Body of pancreas (tissue), 4 donors: Measurements from ENCODE around the gene PTCHD4. TPM values are rescaled to one million over a fixed set of nuclear protein-coding genes. Genes with fewer than 3 reads are reported as not detected.

ENCODE experiments used
- ATAC-seq: fragments of 150-250 bp; one replicate; pipeline ENCODE4 v1.9.1; 2016
- DNase-seq, 4 donors: peaks; one replicate each; pipeline ENCODE4 v3.0.0-alpha.2; 2019
- H3K27ac ChIP-seq, 4 donors: fragments of 200-600 bp; sonication (generic); 1 replicate in 3 of 4; 2 replicates in 1 of 4; pipeline versions ENCODE4 v1.5.1 to v1.6.1; 2016 to 2019; ENCODE audit warnings: mild to moderate bottlenecking in 1 of 4, mixed read lengths in 1 of 4, moderate library complexity in 1 of 4
- H3K27me3 ChIP-seq, 2 donors: fragments of 200-600 bp; sonication (generic); one replicate each; pipeline ENCODE4 v1.6.0; 2016; ENCODE audit warnings: mild to moderate bottlenecking in 1 of 2
- H3K36me3 ChIP-seq, 2 donors: fragments of 200-600 bp; sonication (generic); replicated peaks in 1 of 2; 2 replicates each; pipeline ENCODE4 v1.5.1; 2016; ENCODE audit warnings: low read depth in 2 of 2; ENCODE audit not compliant: insufficient read depth in 1 of 2
- H3K4me1 ChIP-seq: fragments of 200-600 bp; sonication (generic); one replicate; pipeline ENCODE4 v1.6.0; 2016
- H3K4me3 ChIP-seq, 2 donors: fragments of 200-600 bp; sonication (generic); 1 replicate in 1 of 2; 2 replicates in 1 of 2; pipeline ENCODE4 v1.5.1; 2016 to 2019
- H3K9me3 ChIP-seq, 3 donors: fragments of 200-600 bp; sonication (generic); 1 replicate in 2 of 3; 2 replicates in 1 of 3; pipeline ENCODE4 v1.5.1; 2016
- POLR2A ChIP-seq, 3 donors: fragments of 450-650 bp; IDR thresholded peaks; one replicate each; pipeline ENCODE4 v1.6.1; 2016; ENCODE audit warnings: antibody characterized with exemption in 3 of 3, mild to moderate bottlenecking in 2 of 3
- WGBS, 2 donors: methylation state at CpG; one replicate each; pipeline ENCODE4 v1.1.5; 2017; 5-methylcytosine and 5-hydroxymethylcytosine counted together
- intact Hi-C: fragments of 100-400 bp; cut with DNase I; formaldehyde crosslinking; loops from one replicate; pipeline ENCODE4 v1.15.1; 2023
- total RNA-seq, 2 donors: library from RNA; depleted of rRNA; stranded (reverse); fragments of >200 nt; gene quantifications; one replicate each; pipeline ENCODE4 v1.1.0, GENCODE V29; 2016
- TF ChIP-seq, protein P1 (sequence below), 7 experiments: fragments of 450-650 bp in 4 of 7; fragments of 200-600 bp in 3 of 7; sonication (generic) in 3 of 7; IDR thresholded peaks; one replicate each; pipeline ENCODE4 v1.5.1; 2016 to 2019; ENCODE audit warnings: antibody characterized with exemption in 7 of 7

The PTCHD4 gene
- total RNA-seq, 2 donors from 2014 or later: 0.26 TPM; not detected in 1

DNA sequence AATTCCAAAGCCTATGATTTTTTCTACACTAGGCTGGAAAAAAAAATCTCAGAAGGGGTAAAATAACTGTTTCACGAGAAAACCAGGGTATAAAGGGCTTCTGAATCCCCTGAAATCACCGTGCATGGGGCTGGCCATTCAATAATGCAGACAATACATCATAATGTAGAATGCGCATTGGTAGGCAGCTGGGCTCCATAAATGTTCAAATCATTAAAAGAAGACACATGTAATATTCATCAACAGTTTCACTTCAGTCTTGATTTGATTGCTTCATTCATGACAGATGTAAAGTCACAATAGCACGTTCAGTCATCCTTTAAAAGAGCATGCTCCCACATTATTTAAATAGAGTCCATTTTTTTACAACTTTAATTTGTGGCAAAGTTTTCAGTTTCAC is 20.5 kb downstream of the PTCHD4 start:
- DNase-seq (no peak), ATAC-seq (no peak)
- Histone ChIP-seq H3K27me3 (no peaks in the 10 kb centered on the region), H3K9me3 (no peaks in the 10 kb centered on the region), H3K36me3 (no peaks in the 10 kb centered on the region), H3K4me1 (no peaks in the 10 kb centered on the region), H3K4me3 (no peak overlapping the region), H3K27ac (no peak overlapping the region)
- TF ChIP-seq, protein P1, sequence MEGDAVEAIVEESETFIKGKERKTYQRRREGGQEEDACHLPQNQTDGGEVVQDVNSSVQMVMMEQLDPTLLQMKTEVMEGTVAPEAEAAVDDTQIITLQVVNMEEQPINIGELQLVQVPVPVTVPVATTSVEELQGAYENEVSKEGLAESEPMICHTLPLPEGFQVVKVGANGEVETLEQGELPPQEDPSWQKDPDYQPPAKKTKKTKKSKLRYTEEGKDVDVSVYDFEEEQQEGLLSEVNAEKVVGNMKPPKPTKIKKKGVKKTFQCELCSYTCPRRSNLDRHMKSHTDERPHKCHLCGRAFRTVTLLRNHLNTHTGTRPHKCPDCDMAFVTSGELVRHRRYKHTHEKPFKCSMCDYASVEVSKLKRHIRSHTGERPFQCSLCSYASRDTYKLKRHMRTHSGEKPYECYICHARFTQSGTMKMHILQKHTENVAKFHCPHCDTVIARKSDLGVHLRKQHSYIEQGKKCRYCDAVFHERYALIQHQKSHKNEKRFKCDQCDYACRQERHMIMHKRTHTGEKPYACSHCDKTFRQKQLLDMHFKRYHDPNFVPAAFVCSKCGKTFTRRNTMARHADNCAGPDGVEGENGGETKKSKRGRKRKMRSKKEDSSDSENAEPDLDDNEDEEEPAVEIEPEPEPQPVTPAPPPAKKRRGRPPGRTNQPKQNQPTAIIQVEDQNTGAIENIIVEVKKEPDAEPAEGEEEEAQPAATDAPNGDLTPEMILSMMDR (IDR thresholded peaks at IDR 0.05): no peak
- TF ChIP-seq POLR2A (IDR thresholded peaks at IDR 0.05): no peak
- 54 to 63% methylated on average over 4 of the region's 4 CpGs for WGBS, 2 donors
- intact Hi-C loops: no loop called here

GRCh38 chr6:48087448-48087847 is 23.5 kb downstream of the PTCHD4 start:
- no peaks in the 10 kb centered on the region for H3K4me1 ChIP-seq
- TF ChIP-seq, protein P1 (IDR thresholded peaks at IDR 0.05): no peak
- TF ChIP-seq POLR2A (IDR thresholded peaks at IDR 0.05): no peak
- H3K9me3 ChIP-seq: no peaks in the 10 kb centered on the region
- H3K27ac ChIP-seq: no peak overlapping the region
- no peaks in the 10 kb centered on the region for H3K27me3 ChIP-seq
- DNase-seq: no peak
- no peak for ATAC-seq
- intact Hi-C loops: no loop called here
- H3K36me3 ChIP-seq: no peaks in the 10 kb centered on the region
- WGBS, 2 donors: 13 to 23% methylated on average over 1 of the region's 1 CpG
- no peak overlapping the region for H3K4me3 ChIP-seq

- H3K27ac ChIP-seq: no peak overlapping the region
- intact Hi-C loops: no loop called here
- TF ChIP-seq, protein P1 (IDR thresholded peaks at IDR 0.05): no peak
- no peak for TF ChIP-seq POLR2A (IDR thresholded peaks at IDR 0.05)
- DNase-seq (no peak), ATAC-seq (no peak)
- no peaks in the 10 kb centered on the region for H3K9me3 ChIP-seq
- no peaks in the 10 kb centered on the region for H3K27me3 ChIP-seq
- H3K36me3 ChIP-seq: no peaks in the 10 kb centered on the region
- no peaks in the 10 kb centered on the region for H3K4me1 ChIP-seq
- 63 to 73% methylated on average over 1 of the region's 1 CpG for WGBS, 2 donors
- H3K4me3 ChIP-seq: no peak overlapping the region
These were observed 24.8 kb downstream of the PTCHD4 start for GRCh38 chr6:48086187-48086586.

DNA sequence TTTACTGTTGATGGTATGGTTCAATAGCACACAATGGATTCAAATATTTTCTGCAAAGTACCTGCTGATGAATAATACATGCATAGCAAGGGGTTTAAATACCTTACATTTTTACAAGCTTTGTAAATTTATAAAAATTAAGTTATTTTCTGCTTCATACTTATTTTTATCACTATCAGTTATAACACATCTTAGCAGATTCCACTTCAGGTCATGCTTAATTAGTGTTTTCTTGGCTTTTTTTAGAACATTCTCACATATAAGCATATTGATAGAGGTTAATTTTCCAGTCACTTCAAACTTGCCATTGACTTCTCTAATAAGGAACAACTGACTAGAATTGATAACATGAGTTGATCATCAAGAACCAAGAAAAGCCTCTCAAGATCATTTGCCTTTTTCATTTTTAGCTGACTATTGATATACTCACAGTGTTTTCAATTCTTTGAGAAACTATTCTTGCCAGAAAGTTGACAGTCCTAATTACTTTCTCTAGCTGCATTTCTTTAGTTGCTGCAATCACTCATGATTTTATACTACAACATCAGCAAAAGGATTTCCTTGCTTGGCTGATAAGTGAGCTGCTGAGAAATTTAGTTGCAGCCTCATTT is 25.8 kb downstream of the PTCHD4 start:
- Histone ChIP-seq H3K4me3 (no peak overlapping the region), H3K36me3 (no peaks in the 10 kb centered on the region), H3K27ac (no peak overlapping the region), H3K27me3 (no peaks in the 10 kb centered on the region), H3K4me1 (no peaks in the 10 kb centered on the region), H3K9me3 (no peaks in the 10 kb centered on the region)
- DNase-seq (no peak), ATAC-seq (no peak)
- intact Hi-C loops: no loop called here
- TF ChIP-seq, protein P1 (IDR thresholded peaks at IDR 0.05): no peak
- TF ChIP-seq POLR2A (IDR thresholded peaks at IDR 0.05): no peak

GRCh38 chr6:48084201-48084600 is 26.8 kb downstream of the PTCHD4 start:
- H3K36me3 ChIP-seq: no peaks in the 10 kb centered on the region

More at GRCh38 chr6:48084201-48084600, 26.8 kb downstream of the PTCHD4 start:
- Histone ChIP-seq H3K4me1 (no peaks in the 10 kb centered on the region), H3K4me3 (no peak overlapping the region), H3K9me3 (no peaks in the 10 kb centered on the region), H3K27me3 (no peaks in the 10 kb centered on the region), H3K27ac (no peak overlapping the region)
- intact Hi-C loops: no loop called here
- DNase-seq (no peak), ATAC-seq (no peak)
- TF ChIP-seq POLR2A (IDR thresholded peaks at IDR 0.05): no peak
- TF ChIP-seq, protein P1 (IDR thresholded peaks at IDR 0.05): no peak
